Measurements from ENCODE around the gene ARL16. TPM values are rescaled to one million over a fixed set of nuclear protein-coding genes. Genes with fewer than 3 reads are reported as not detected.

The ARL16 gene
- total RNA-seq, 4 donors from 2014 or later = 19.1 to 34.3 (median 27.9) TPM

DNA sequence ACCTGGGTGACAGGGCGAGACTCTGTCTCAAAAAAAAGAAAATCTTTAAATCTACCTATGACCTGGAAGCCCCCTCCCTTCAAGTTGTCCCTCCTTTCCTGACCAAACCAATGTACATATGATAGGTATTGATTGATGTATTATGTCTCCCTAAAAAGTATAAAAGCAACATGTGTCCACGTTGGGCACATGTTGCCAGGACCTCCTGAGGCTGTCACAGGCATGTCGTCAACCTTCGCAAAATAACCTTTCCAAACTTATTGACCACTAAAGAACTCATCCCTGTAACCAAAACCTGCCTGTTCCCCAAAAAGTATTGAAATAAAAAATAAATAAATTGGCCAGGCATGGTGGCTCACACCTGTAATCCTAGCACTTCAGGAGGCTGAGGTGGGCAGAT is 21.6 kb downstream of the ARL16 start:
- H3K27me3 ChIP-seq = no peaks in the 10 kb centered on the region
- WGBS, 2 donors = 87 to 92% methylated on average over 4 of the region's 4 CpGs
- intact Hi-C loops (cut with DNase I) = no loop called here
- H3K4me3 ChIP-seq = no peak overlapping the region
- H3K9me3 ChIP-seq = no peaks in the 10 kb centered on the region
- H3K36me3 ChIP-seq = peaks cover 0 to 15% (median 0%) of the 10 kb centered on the region in 3 donors
- no peak for TF ChIP-seq POLR2A (IDR thresholded peaks at IDR 0.05)
- DNase-seq = no peak
- H3K4me1 ChIP-seq = peaks cover 16 to 61% (median 27%) of the 10 kb centered on the region in 3 donors
- no peak overlapping the region for H3K27ac ChIP-seq

GRCh38 chr17:81660441-81660840 is 23.2 kb downstream of the ARL16 start:
- H3K27ac ChIP-seq = peak overlapping the region in 3 of 4 donors; percentile 78 to 85 (median 80)
- no peak overlapping the region for H3K4me3 ChIP-seq
- H3K27me3 ChIP-seq = peaks cover 0 to 1% (median 0%) of the 10 kb centered on the region in 4 donors
- DNase-seq = no peak
- TF ChIP-seq, protein P1, sequence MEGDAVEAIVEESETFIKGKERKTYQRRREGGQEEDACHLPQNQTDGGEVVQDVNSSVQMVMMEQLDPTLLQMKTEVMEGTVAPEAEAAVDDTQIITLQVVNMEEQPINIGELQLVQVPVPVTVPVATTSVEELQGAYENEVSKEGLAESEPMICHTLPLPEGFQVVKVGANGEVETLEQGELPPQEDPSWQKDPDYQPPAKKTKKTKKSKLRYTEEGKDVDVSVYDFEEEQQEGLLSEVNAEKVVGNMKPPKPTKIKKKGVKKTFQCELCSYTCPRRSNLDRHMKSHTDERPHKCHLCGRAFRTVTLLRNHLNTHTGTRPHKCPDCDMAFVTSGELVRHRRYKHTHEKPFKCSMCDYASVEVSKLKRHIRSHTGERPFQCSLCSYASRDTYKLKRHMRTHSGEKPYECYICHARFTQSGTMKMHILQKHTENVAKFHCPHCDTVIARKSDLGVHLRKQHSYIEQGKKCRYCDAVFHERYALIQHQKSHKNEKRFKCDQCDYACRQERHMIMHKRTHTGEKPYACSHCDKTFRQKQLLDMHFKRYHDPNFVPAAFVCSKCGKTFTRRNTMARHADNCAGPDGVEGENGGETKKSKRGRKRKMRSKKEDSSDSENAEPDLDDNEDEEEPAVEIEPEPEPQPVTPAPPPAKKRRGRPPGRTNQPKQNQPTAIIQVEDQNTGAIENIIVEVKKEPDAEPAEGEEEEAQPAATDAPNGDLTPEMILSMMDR (IDR thresholded peaks at IDR 0.05) = no peak
- intact Hi-C loops (cut with DNase I) = no loop called here
- WGBS, 2 donors = 91 to 96% methylated on average over 6 to 9 of the region's 9 CpGs
- no peaks in the 10 kb centered on the region for H3K9me3 ChIP-seq
- H3K4me1 ChIP-seq = peaks cover 10 to 51% (median 22%) of the 10 kb centered on the region in 3 donors
- H3K36me3 ChIP-seq = peaks cover 0 to 15% (median 0%) of the 10 kb centered on the region in 3 donors

- Histone ChIP-seq H3K27ac (peak overlapping the region in 3 of 4 donors; percentile 47 to 85 (median 80)), H3K36me3 (peaks cover 0 to 2% (median 0%) of the 10 kb centered on the region in 3 donors), H3K27me3 (peaks cover 0 to 14% (median 0%) of the 10 kb centered on the region in 4 donors), H3K4me3 (no peak overlapping the region), H3K4me1 (peaks cover 0 to 37% (median 9%) of the 10 kb centered on the region in 3 donors), H3K9me3 (no peaks in the 10 kb centered on the region)
- 59 to 73% methylated on average over 5 of the region's 5 CpGs for WGBS, 2 donors
- no peak for DNase-seq
- intact Hi-C loops (cut with DNase I) = no loop called here
- TF ChIP-seq POLR2A (IDR thresholded peaks at IDR 0.05) = no peak
- TF ChIP-seq, protein P1 (IDR thresholded peaks at IDR 0.05) = no peak
Observed at GRCh38 chr17:81659038-81659437, 24.6 kb downstream of the ARL16 start.

DNA sequence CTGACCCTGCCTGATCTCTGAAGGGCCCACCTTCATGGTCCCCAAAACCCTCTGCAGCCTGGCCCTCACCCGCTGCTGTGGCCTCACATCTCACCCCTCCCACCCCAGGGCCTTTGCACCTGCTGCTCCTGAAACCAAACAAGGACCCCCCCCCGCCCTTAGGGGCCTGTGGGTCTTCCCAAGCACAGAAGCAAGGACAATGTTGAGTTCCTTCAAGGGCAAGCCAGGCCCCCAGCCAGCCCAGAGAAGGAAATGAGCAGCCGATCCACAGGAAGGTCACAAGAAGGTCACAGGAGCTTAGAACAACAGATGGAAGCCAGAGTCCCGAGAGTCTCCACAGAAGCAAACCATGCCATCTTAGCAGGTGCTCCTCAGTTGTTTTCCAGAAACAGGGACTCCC is 26.8 kb downstream of the ARL16 start:
- 51% methylated on average over 2 of the region's 4 CpGs; no CpG with 5 or more reads in 1 of the 2 donors for WGBS, 2 donors
- TF ChIP-seq, protein P1 (IDR thresholded peaks at IDR 0.05) = no peak
- TF ChIP-seq POLR2A (IDR thresholded peaks at IDR 0.05) = no peak

DNA sequence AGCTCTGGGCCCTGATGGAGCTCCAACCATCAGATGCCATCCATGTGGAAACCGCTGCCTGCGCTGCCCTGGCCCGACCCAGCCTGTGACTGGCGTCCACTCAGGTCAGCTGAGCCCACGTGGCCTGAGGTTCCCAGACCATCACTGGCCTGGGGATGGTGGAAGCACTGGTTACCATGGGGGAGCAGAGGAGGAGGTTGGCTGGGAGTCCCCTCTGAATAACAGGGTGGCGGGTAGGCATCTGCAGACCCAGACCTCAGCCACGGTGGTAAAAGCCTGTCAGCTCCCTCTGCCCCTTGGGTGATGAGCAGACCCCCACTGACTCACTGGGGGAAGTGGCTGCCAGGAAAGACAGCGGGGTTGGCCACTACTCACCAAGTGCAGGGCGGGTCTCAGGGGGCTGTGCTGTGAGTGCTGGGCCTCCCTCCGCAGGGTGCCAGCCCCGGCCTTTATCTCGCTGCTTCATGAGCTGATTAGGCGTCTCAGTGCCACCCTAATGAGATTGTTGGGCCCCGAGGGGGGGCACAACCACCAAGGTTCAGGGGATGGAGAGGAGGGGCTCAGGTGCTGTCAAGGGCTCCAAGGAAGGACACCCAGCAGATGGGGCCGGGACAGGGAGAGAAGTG is 27.4 kb downstream of the ARL16 start, which contains the start of gene PDE6G:
Gene PDE6G (minus strand): TSS at position 425 of the 626 bp plus-strand sequence. CDS start 3,237 bp downstream, outside the sequence.
- H3K4me1 ChIP-seq = peaks cover 0 to 23% (median 5%) of the 10 kb centered on the region in 3 donors
- intact Hi-C loops (cut with DNase I) = no loop called here
- H3K27ac ChIP-seq = no peak within 1 kb of the TSS
- H3K27me3 ChIP-seq = peaks cover 0 to 42% (median 0%) of the 10 kb centered on the region in 4 donors
- no peaks in the 10 kb centered on the region for H3K9me3 ChIP-seq
- TF ChIP-seq, protein P1 (IDR thresholded peaks at IDR 0.05) = no peak
- no peak for TF ChIP-seq POLR2A (IDR thresholded peaks at IDR 0.05)
- no peak for DNase-seq
- no CpG with 5 or more reads among the region's 15 CpGs for WGBS, 2 donors
- H3K36me3 ChIP-seq = no peaks in the 10 kb centered on the region
- no peak within 1 kb of the TSS for H3K4me3 ChIP-seq

More for the DNA sequence above, 26.8 kb downstream of the ARL16 start:
- intact Hi-C loops (cut with DNase I) = no loop called here
- DNase-seq = no peak
- Histone ChIP-seq H3K9me3 (no peaks in the 10 kb centered on the region), H3K27me3 (peaks cover 0 to 36% (median 0%) of the 10 kb centered on the region in 4 donors), H3K27ac (no peak overlapping the region), H3K4me1 (peaks cover 0 to 28% (median 5%) of the 10 kb centered on the region in 3 donors), H3K4me3 (no peak overlapping the region), H3K36me3 (no peaks in the 10 kb centered on the region)

Data from esophagus squamous epithelium (tissue), 5 donors.